IMR-90 (cell line): ENCODE data around the gene IP6K1. TPM values are rescaled to one million over a fixed set of nuclear protein-coding genes. Genes with fewer than 3 reads are reported as not detected.

Source experiments
- ATAC-seq: fragments of 200-7000 bp; cut with Tn5 transposase; 2 replicates; pipeline ENCODE4 v1.9.1; 2020; ENCODE audit warnings: low read depth, mild to moderate bottlenecking, moderate library complexity
- BruUV-seq: library from RNA; stranded (reverse); fragments of 400-500 nt; replicated peaks from 2 replicates; lab custom pipeline; 2021; lab: Mats Ljungman, UMichigan
- CTCF ChIA-PET: fragments of 300-600 bp; formaldehyde crosslinking; extraction: SDS; loops from one replicate; lab custom pipeline; 2021; ENCODE audit warnings: antibody characterized with exemption; lab: Yijun Ruan, JAX
- POLR2A ChIA-PET: fragments of 300-600 bp; sonication (Branson Sonifier 250); formaldehyde crosslinking; loops from one replicate; lab custom pipeline; 2022; ENCODE audit warnings: antibody characterized with exemption; ENCODE audit not compliant: unreplicated experiment; lab: Charles Lee
- DNase-seq: peaks from one replicate; pipeline ENCODE4 v3.0.0; 2013
- H2AFZ ChIP-seq: replicated peaks from 2 replicates; pipeline ENCODE3; 2013; ENCODE audit warnings: low read length, mild to moderate bottlenecking; ENCODE audit not compliant: poor library complexity
- H2AK5ac ChIP-seq: 2 replicates; pipeline ENCODE4 v1.6.1; 2013; ENCODE audit warnings: low read depth, low read length, inconsistent platforms
- H2AK9ac ChIP-seq: replicated peaks from 2 replicates; pipeline ENCODE3; 2013; ENCODE audit warnings: mild to moderate bottlenecking, low read depth, low read length, moderate library complexity; ENCODE audit not compliant: poor library complexity
- H2BK120ac ChIP-seq: 2 replicates; pipeline ENCODE4 v1.6.1; 2013; ENCODE audit warnings: low read depth, low read length, inconsistent platforms
- H2BK15ac ChIP-seq: 3 replicates; pipeline ENCODE4 v1.6.1; 2013; ENCODE audit warnings: low read depth, low read length, inconsistent platforms
- H2BK20ac ChIP-seq: 2 replicates; pipeline ENCODE4 v1.6.1; 2013; ENCODE audit warnings: low read depth, mild to moderate bottlenecking, inconsistent platforms, low read length, moderate library complexity
- H2BK5ac ChIP-seq: 2 replicates; pipeline ENCODE4 v1.6.1; 2013; ENCODE audit warnings: mild to moderate bottlenecking, low read depth, low read length, inconsistent platforms; ENCODE audit not compliant: poor library complexity, severe bottlenecking
- H3K14ac ChIP-seq: replicated peaks from 2 replicates; pipeline ENCODE4 v1.6.1; 2013; ENCODE audit warnings: low read depth, low read length, inconsistent platforms
- H3K18ac ChIP-seq: 2 replicates; pipeline ENCODE4 v1.6.1; 2013; ENCODE audit warnings: low read depth, low read length, control low read depth
- H3K23ac ChIP-seq: 2 replicates; pipeline ENCODE4 v1.6.1; 2013; ENCODE audit warnings: low read depth, low read length, inconsistent platforms
- H3K27ac ChIP-seq: 2 replicates; pipeline ENCODE4 v1.5.1; 2013; ENCODE audit warnings: mild to moderate bottlenecking, control low read depth, low read length; ENCODE audit not compliant: insufficient read depth
- H3K27me3 ChIP-seq: 2 replicates; pipeline ENCODE4 v1.6.1; 2013; ENCODE audit warnings: low read length; ENCODE audit not compliant: control insufficient read depth, insufficient read depth
- H3K36me3 ChIP-seq: 2 replicates; pipeline ENCODE4 v1.6.1; 2013; ENCODE audit warnings: low read length, mixed read lengths; ENCODE audit not compliant: control insufficient read depth, insufficient read depth
- H3K4ac ChIP-seq: 2 replicates; pipeline ENCODE4 v1.6.1; 2013; ENCODE audit warnings: low read depth, low read length, inconsistent platforms
- H3K4me1 ChIP-seq: 2 replicates; pipeline ENCODE4 v1.6.1; 2013; ENCODE audit warnings: low read length, mixed read lengths; ENCODE audit not compliant: control insufficient read depth, insufficient read depth
- H3K4me2 ChIP-seq: 2 replicates; pipeline ENCODE4 v1.6.1; 2013; ENCODE audit warnings: low read depth, mild to moderate bottlenecking, control low read depth, low read length, moderate library complexity
- H3K4me3 ChIP-seq: 2 replicates; pipeline ENCODE4 v1.5.1; 2013; ENCODE audit warnings: low read depth, mild to moderate bottlenecking, control low read depth, low read length, moderate library complexity; ENCODE audit not compliant: insufficient read depth
- H3K56ac ChIP-seq: 2 replicates; pipeline ENCODE4 v1.6.1; 2013; ENCODE audit warnings: low read length, inconsistent platforms; ENCODE audit not compliant: insufficient read depth; ENCODE audit errors: extremely low read depth
- H3K79me1 ChIP-seq, 2 experiments: 2 replicates each; pipeline ENCODE4 v1.6.1; 2013; ENCODE audit warnings: low read length in 2 of 2, inconsistent platforms in 1 of 2, low read depth in 1 of 2
- H3K9ac ChIP-seq: 2 replicates; pipeline ENCODE4 v1.6.1; 2013; ENCODE audit warnings: low read depth, low read length, control low read depth
- H3K9me1 ChIP-seq: 2 replicates; pipeline ENCODE4 v1.6.1; 2013; ENCODE audit warnings: low read length, inconsistent platforms; ENCODE audit not compliant: insufficient read depth
- H3K9me3 ChIP-seq: 2 replicates; pipeline ENCODE4 v1.6.1; 2013; ENCODE audit warnings: low read length; ENCODE audit not compliant: control insufficient read depth, insufficient read depth
- H4K20me1 ChIP-seq: 2 replicates; pipeline ENCODE4 v1.6.1; 2013; ENCODE audit warnings: low read length, inconsistent platforms; ENCODE audit not compliant: insufficient read depth
- H4K5ac ChIP-seq: 2 replicates; pipeline ENCODE4 v1.6.1; 2013; ENCODE audit warnings: mild to moderate bottlenecking, low read depth, low read length, control low read depth
- H4K8ac ChIP-seq, 2 experiments: 2 replicates each; pipeline ENCODE4 v1.6.1; 2013; ENCODE audit warnings: low read depth in 2 of 2, low read length in 2 of 2, control low read depth in 1 of 2, inconsistent platforms in 1 of 2
- H4K91ac ChIP-seq: 2 replicates; pipeline ENCODE4 v1.6.1; 2013; ENCODE audit warnings: low read depth, low read length, inconsistent platforms; ENCODE audit not compliant: insufficient read depth
- FOS ChIP-seq: fragments of 150-350 bp; IDR thresholded peaks from 2 replicates; pipeline ENCODE4 v1.6.1; 2016; ENCODE audit warnings: low read depth, low read length
- MXI1 ChIP-seq: IDR thresholded peaks from 2 replicates; pipeline ENCODE4 v1.6.1; 2012; ENCODE audit warnings: low read depth, mild to moderate bottlenecking, low read length, moderate library complexity, borderline replicate concordance
- POLR2A ChIP-seq: IDR thresholded peaks from 2 replicates; pipeline ENCODE4 v1.6.1; 2012; ENCODE audit warnings: mild to moderate bottlenecking, low read depth, low read length
- USF2 ChIP-seq: fragments of 150-350 bp; IDR thresholded peaks from 2 replicates; pipeline ENCODE4 v1.6.1; 2017; ENCODE audit warnings: mild to moderate bottlenecking, antibody characterized with exemption, low read length, low read depth
- WGBS, 2 experiments: methylation state at CpG; one replicate each; pipeline versions ENCODE4 v1.1.5 to v1.1.7; 2013; ENCODE audit warnings: missing lambda C conversion rate in 2 of 2; ENCODE audit not compliant: insufficient read length in 1 of 2; ENCODE audit errors: extremely low coverage in 2 of 2; 5-methylcytosine and 5-hydroxymethylcytosine counted together
- dilution Hi-C: fragments of 300-500 bp; cut with HindIII; formaldehyde crosslinking; loops from one replicate; pipeline ENCODE4 v1.14.3; 2018; ENCODE audit warnings: low sequenced_read_pairs; ENCODE audit not compliant: unreplicated experiment
- in situ Hi-C: fragments of 300-500 bp; cut with MboI; formaldehyde crosslinking; loops from 3 replicates; pipeline ENCODE4 v1.14.3; 2019; ENCODE audit warnings: low sequenced_read_pairs, inconsistent platforms, mixed read lengths
- intact Hi-C: fragments of 100-400 bp; cut with micrococcal nuclease; formaldehyde crosslinking; loops from 2 replicates; pipeline ENCODE4 v1.10.0; 2022
- polyA plus RNA-seq, 3 experiments: library from polyadenylated mRNA; depleted of rRNA; stranded (reverse); fragments of >200 nt; gene quantifications; 2 replicates each; pipeline ENCODE4 v1.2.3, GENCODE V29; 2012; ENCODE audit warnings: low replicate concordance in 1 of 3
- total RNA-seq: library from RNA; depleted of rRNA; stranded (reverse); fragments of >200 nt; gene quantifications from 2 replicates; pipeline ENCODE4 v1.2.3, GENCODE V29; 2012

Gene IP6K1
- total and polyA plus RNA-seq, 2 of the 4 experiments (the other 2 are of a cell fraction): 28.3 to 28.7 TPM

- no peak; the same call in 1 of the 2 replicates for TF ChIP-seq MXI1
- TF ChIP-seq FOS: no peak
- TF ChIP-seq POLR2A: peak; percentile 82
Observed at GRCh38 chr3:49723628-49724551, 62.5 kb downstream of the IP6K1 start, which contains the start of gene GMPPB (continued).

GRCh38 chr3:49723296-49723627 is 63.1 kb downstream of the IP6K1 start:
- peak overlapping the region; percentile 32 for H2BK120ac ChIP-seq
- dilution Hi-C loops: no loop called here
- H3K9me3 ChIP-seq: no peaks in the 10 kb centered on the region
- peak overlapping the region; percentile 93 for H3K14ac ChIP-seq
- no peaks in the 10 kb centered on the region for H3K27me3 ChIP-seq
- H3K36me3 ChIP-seq: peaks cover 45% of the 10 kb centered on the region
- peak overlapping the region; percentile 85 for H3K4me3 ChIP-seq
- peaks cover 17% of the 10 kb centered on the region for H3K4me1 ChIP-seq
- DNase-seq (peak; percentile 37), ATAC-seq (peak; percentile 1)
- H3K4me2 ChIP-seq: peak overlapping the region; percentile 96
- intact Hi-C loops: no loop called here
- peak overlapping the region; percentile 60 for H2BK5ac ChIP-seq
- BruUV-seq: no TSS peak
- H3K79me1 ChIP-seq: peaks cover 15 to 43% of the 10 kb centered on the region in 2 experiments; a peak in 3 of 4 replicates
- peak overlapping the region; percentile 88 for H3K4ac ChIP-seq
- no peak overlapping the region for H2BK20ac ChIP-seq
- H4K20me1 ChIP-seq: peaks cover 31% of the 10 kb centered on the region
- WGBS, 2 experiments: 0% methylated on average over 18 of the region's 20 CpGs; no CpG with 5 or more reads in 1 of the 2 experiments
- H3K9ac ChIP-seq: peak overlapping the region; percentile 91
- peak overlapping the region; percentile 99 for H2AFZ ChIP-seq
- peak overlapping the region; percentile 50; the same call in 1 of the 2 replicates for H4K91ac ChIP-seq
- H2AK9ac ChIP-seq: peak overlapping the region; percentile 100
- in situ Hi-C loops: no loop called here
- H3K23ac ChIP-seq: peak overlapping the region; percentile 76
- TF ChIP-seq USF2 (peak; percentile 87), POLR2A (no peak; the same call in 1 of the 2 replicates)
- H3K27ac ChIP-seq: peak overlapping the region; percentile 72
- H4K5ac ChIP-seq: peak overlapping the region; percentile 70
- ChIA-PET CTCF (no interaction called here), POLR2A (interaction anchor here (0.6 kb wide), 1 partner anchor 206 kb away, joined by 3 read pairs; the partner anchor contains the start of gene MON1A)
- H3K56ac ChIP-seq: peak overlapping the region; percentile 79; the same call in 1 of the 2 replicates
- H4K8ac ChIP-seq: peak overlapping the region; percentile 55 to 93
- H2BK15ac ChIP-seq: no peak overlapping the region
- peaks cover 5% of the 10 kb centered on the region; the same call in 1 of the 2 replicates for H3K9me1 ChIP-seq
- H2AK5ac ChIP-seq: peak overlapping the region; percentile 62
- no peak overlapping the region for H3K18ac ChIP-seq
